Right lobe of liver (tissue), 6 donors: ENCODE measurements around the gene RHPN2. TPM values are rescaled to one million over a fixed set of nuclear protein-coding genes. Genes with fewer than 3 reads are reported as not detected.

Source experiments
- ATAC-seq, 4 donors: fragments of 200-7000 bp; cut with Tn5 transposase; one replicate each; pipeline ENCODE4 v1.9.1; 2020; ENCODE audit warnings: mild to moderate bottlenecking in 4 of 4, moderate library complexity in 4 of 4
- DNase-seq, 3 donors: peaks; one replicate each; pipeline ENCODE4 v3.0.0-alpha.2; 2020
- H3K27ac ChIP-seq, 3 donors: fragments of 200-600 bp; one replicate each; pipeline ENCODE4 v1.8.0; 2022
- H3K27me3 ChIP-seq, 2 donors: fragments of 200-600 bp; one replicate each; pipeline ENCODE4 v1.8.0; 2022
- H3K36me3 ChIP-seq, 4 donors: fragments of 200-600 bp; sonication (generic) in 1 of 4; one replicate each; pipeline versions ENCODE4 v1.5.1 to v1.8.0; 2017 to 2022; ENCODE audit warnings: control low read depth in 1 of 4
- H3K4me1 ChIP-seq, 4 donors: fragments of 200-600 bp; sonication (generic) in 1 of 4; one replicate each; pipeline versions ENCODE4 v1.5.1 to v1.8.0; 2017 to 2022; ENCODE audit warnings: control low read depth in 1 of 4
- H3K4me3 ChIP-seq, 3 donors: fragments of 200-600 bp; one replicate each; pipeline ENCODE4 v1.8.0; 2022
- H3K9me3 ChIP-seq, 4 donors: fragments of 200-600 bp; sonication (generic) in 1 of 4; one replicate each; pipeline versions ENCODE4 v1.5.1 to v1.8.0; 2017 to 2022; ENCODE audit warnings: control low read depth in 1 of 4
- POLR2A ChIP-seq: fragments of 450-650 bp; IDR thresholded peaks from one replicate; pipeline ENCODE4 v1.6.1; 2017; ENCODE audit warnings: antibody characterized with exemption, mild to moderate bottlenecking
- WGBS: methylation state at CpG from one replicate; pipeline ENCODE4 v1.1.6; 2018; ENCODE audit warnings: low coverage, low lambda C conversion rate; ENCODE audit not compliant: insufficient coverage; ENCODE audit errors: missing lambda C conversion rate; 5-methylcytosine and 5-hydroxymethylcytosine counted together
- intact Hi-C, 2 donors: fragments of 100-400 bp; cut with DNase I; formaldehyde crosslinking; loops; one replicate each; pipeline versions ENCODE4 v1.11.2 to v1.14.1; 2022
- long read RNA-seq: library from polyadenylated mRNA; unstranded; transcript quantifications from one replicate; pipeline ENCODE4 v2.0.0, GENCODE V29; 2019
- total RNA-seq, 6 experiments: library from RNA; depleted of rRNA in 2 of 6; stranded (reverse); fragments of >200 nt in 2 of 6; fragmentation: NEBNext Ultra II Directional in 3 of 6; extraction: Animal tissue kit (Norgen Biotek cat#: 25700) in 3 of 6; gene quantifications; one replicate each; pipeline versions ENCODE4 v1.1.0 to v1.2.4, GENCODE V29; 2016 to 2023
- TF ChIP-seq, protein P1 (sequence below), 4 donors: fragments of 200-600 bp in 3 of 4; fragments of 450-650 bp in 1 of 4; IDR thresholded peaks; one replicate each; pipeline versions ENCODE4 v1.5.1 to v1.8.0; 2016 to 2022; ENCODE audit warnings: antibody characterized with exemption in 4 of 4, mild to moderate bottlenecking in 2 of 4
- donor health status: DM: no; HTN: yes; CAD: no.
- donor health status: DM: no; HTN: no; CAD: no.
- donor health status: DM: no; HTN: no; CAD: no.
- donor health status: DM: no; HTN: yes; CAD: no.
- donor health status: DM: no; HTN: yes; CAD: no.

Gene RHPN2
- total RNA-seq: 10 to 100 TPM in 5 of 6 experiments, 1 to 10 TPM in 1; 8.7 to 18.1 (median 16.4) TPM
- long read RNA-seq, partial matches to known transcripts: 0 of 1 reads
- long read RNA-seq, other reads (novel, unspliced or antisense): 1 of 1 reads

- intact Hi-C loops: no loop called here
- peaks cover 0 to 8% (median 0%) of the 10 kb centered on the region in 4 donors for H3K4me1 ChIP-seq
- ATAC-seq (peak; percentile 87 to 95 (median 92)), DNase-seq (peak; percentile 82 to 84 (median 82))
- H3K9me3 ChIP-seq: no peaks in the 10 kb centered on the region
- peak within 1 kb of the TSS; percentile 47 to 68 (median 50) for H3K27ac ChIP-seq
- TF ChIP-seq POLR2A: no peak
- no peaks in the 10 kb centered on the region for H3K36me3 ChIP-seq
- peak within 1 kb of the TSS; percentile 63 to 74 (median 70) for H3K4me3 ChIP-seq
- H3K27me3 ChIP-seq: no peaks in the 10 kb centered on the region
- WGBS: 13% methylated on average over 16 of the region's 86 CpGs
Measured at GRCh38 chr19:33064792-33065550, at the start of gene RHPN2. Gene RHPN2 (minus strand): TSS chr19:33064888. CDS start chr19:33064852, 36 bp downstream.

DNA sequence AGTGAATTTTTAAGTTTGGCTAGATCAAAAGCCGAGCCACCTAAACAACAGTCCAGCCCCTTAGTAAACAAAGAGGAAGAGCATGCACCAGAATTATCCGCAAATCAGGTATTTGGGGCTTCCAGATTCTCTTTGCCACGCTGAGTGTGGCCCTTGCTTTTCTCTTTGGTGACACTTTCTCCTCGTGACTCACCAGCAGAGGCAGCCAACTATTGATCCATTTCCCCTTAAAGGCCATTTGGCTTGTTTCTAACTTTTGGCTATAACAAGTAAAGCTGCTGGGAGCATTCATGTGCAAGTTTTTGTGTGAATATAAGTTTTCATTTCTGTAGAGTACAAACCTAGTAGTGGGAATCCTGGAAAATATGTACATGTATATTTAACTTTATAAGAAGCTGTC, 49.6 kb upstream of the RHPN2 start:
- Histone ChIP-seq H3K9me3 (no peaks in the 10 kb centered on the region), H3K4me3 (no peak overlapping the region), H3K27me3 (no peaks in the 10 kb centered on the region), H3K36me3 (peaks cover 0 to 54% (median 7%) of the 10 kb centered on the region in 4 donors), H3K4me1 (peaks cover 0 to 9% (median 0%) of the 10 kb centered on the region in 4 donors), H3K27ac (peak overlapping the region in 2 of 3 donors; percentile 23 to 43)
- 17% methylated on average over 4 of the region's 4 CpGs for WGBS
- DNase-seq (no peak), ATAC-seq (peak; percentile 67 to 86 (median 86))
- intact Hi-C loops: loop anchor here (10.0 kb wide), 1 partner anchor 140 kb away; the partner anchor contains the start of genes CEP89 (in 2 of the 2) and FAAP24 (in 2 of the 2)
- TF ChIP-seq, protein P1, sequence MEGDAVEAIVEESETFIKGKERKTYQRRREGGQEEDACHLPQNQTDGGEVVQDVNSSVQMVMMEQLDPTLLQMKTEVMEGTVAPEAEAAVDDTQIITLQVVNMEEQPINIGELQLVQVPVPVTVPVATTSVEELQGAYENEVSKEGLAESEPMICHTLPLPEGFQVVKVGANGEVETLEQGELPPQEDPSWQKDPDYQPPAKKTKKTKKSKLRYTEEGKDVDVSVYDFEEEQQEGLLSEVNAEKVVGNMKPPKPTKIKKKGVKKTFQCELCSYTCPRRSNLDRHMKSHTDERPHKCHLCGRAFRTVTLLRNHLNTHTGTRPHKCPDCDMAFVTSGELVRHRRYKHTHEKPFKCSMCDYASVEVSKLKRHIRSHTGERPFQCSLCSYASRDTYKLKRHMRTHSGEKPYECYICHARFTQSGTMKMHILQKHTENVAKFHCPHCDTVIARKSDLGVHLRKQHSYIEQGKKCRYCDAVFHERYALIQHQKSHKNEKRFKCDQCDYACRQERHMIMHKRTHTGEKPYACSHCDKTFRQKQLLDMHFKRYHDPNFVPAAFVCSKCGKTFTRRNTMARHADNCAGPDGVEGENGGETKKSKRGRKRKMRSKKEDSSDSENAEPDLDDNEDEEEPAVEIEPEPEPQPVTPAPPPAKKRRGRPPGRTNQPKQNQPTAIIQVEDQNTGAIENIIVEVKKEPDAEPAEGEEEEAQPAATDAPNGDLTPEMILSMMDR (IDR thresholded peaks at IDR 0.05): no peak
- no peak for TF ChIP-seq POLR2A

DNA sequence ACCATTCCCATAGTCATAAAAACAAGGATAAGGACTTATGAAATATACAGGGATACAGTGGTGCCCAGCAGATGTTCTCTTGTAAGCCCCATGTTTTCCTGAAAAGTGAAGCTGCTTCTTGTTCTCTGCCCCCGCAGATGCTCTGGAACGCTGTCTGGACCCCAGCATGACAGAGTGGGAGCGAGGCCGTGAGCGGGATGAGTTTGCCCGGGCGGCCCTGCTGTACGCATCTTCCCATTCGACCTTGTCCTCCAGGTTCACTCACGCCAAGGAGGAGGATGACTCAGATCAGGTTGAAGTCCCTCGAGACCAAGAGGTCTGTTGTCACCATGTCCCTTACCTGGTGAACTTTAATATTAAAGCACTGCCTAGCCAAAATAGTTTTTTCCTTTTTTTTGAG, 46.9 kb upstream of the RHPN2 start:
- TF ChIP-seq POLR2A: no peak
- TF ChIP-seq, protein P1 (IDR thresholded peaks at IDR 0.05): no peak
- H3K9me3 ChIP-seq: no peaks in the 10 kb centered on the region
- peaks cover 0 to 9% (median 0%) of the 10 kb centered on the region in 4 donors for H3K4me1 ChIP-seq
- peaks cover 0 to 63% (median 7%) of the 10 kb centered on the region in 4 donors for H3K36me3 ChIP-seq
- H3K27me3 ChIP-seq: no peaks in the 10 kb centered on the region
- intact Hi-C loops: loop anchor here (10.0 kb wide), 1 partner anchor 137 kb away; the partner anchor contains the start of genes CEP89 (in 2 of the 2) and FAAP24 (in 2 of the 2)
- DNase-seq (no peak), ATAC-seq (no peak)
- no peak overlapping the region for H3K4me3 ChIP-seq
- H3K27ac ChIP-seq: no peak overlapping the region
- 90% methylated on average over 11 of the region's 11 CpGs for WGBS

DNA sequence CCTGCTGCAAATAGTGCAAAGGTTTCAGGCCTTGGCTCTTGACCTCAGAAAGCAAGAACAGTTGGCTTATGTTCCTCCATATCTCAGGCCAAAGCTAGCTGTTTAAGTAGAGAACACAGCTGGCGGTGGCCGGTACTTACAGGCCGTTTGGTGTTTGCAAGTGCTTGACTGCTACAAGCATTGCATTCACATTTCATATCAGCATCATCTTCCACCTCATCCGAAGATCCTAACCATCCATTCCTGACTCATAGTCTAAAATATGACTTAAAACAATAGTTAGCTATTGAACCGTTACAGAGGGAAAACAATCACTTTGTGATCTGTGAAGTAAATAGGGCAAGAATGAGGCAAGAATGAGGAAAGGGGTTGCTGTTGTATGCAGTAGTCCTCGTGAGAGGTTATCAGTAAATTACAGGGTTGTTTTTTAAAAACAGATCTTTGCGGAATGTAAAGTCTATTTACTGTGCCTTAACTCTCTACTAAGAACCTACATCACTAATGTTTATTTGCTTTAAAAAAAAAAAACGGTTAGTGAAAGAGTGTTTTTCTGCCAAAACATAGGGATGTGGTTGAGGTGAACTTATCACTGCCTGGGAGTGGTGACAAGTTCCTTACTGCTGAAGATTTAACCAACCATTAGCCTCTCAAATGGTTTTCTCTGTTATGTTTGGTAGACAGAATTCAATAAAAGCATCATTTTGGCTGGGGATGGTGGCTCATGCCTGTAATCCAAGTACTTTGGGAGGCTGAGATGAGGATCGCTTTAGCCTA, 45.6 kb upstream of the RHPN2 start:
- intact Hi-C loops: loop anchor here (10.0 kb wide), 1 partner anchor 136 kb away; the partner anchor contains the start of genes CEP89 (in 2 of the 2) and FAAP24 (in 2 of the 2)
- H3K27ac ChIP-seq: no peak overlapping the region
- peaks cover 0 to 68% (median 7%) of the 10 kb centered on the region in 4 donors for H3K36me3 ChIP-seq
- 79% methylated on average over 8 of the region's 9 CpGs for WGBS
- no peak for DNase-seq
- H3K9me3 ChIP-seq: no peaks in the 10 kb centered on the region
- ATAC-seq: no peak
- no peak for TF ChIP-seq POLR2A
- TF ChIP-seq, protein P1 (IDR thresholded peaks at IDR 0.05): no peak
- H3K27me3 ChIP-seq: no peaks in the 10 kb centered on the region
- H3K4me1 ChIP-seq: peaks cover 0 to 9% (median 0%) of the 10 kb centered on the region in 4 donors
- no peak overlapping the region for H3K4me3 ChIP-seq
